Ishikawa (cell line): ENCODE results near the gene CHMP1A.

ENCODE experiments used
- CEBPB ChIP-seq: IDR thresholded peaks from 2 replicates; pipeline ENCODE4 v1.6.1; 2012
- CREB1 ChIP-seq: IDR thresholded peaks from 2 replicates; pipeline ENCODE4 v1.6.1; 2012; ENCODE audit warnings: low read depth
- EGR1 ChIP-seq: IDR thresholded peaks from 2 replicates; pipeline ENCODE4 v1.6.1; 2012
- EP300 ChIP-seq: IDR thresholded peaks from 2 replicates; pipeline ENCODE4 v1.6.1; 2012; ENCODE audit warnings: borderline replicate concordance
- FOXM1 ChIP-seq: IDR thresholded peaks from 2 replicates; pipeline ENCODE4 v1.6.1; 2012; ENCODE audit warnings: low read depth, borderline replicate concordance
- NFIC ChIP-seq: IDR thresholded peaks from 2 replicates; pipeline ENCODE4 v1.6.1; 2012
- RAD21 ChIP-seq: IDR thresholded peaks from 2 replicates; pipeline ENCODE4 v1.6.1; 2012; ENCODE audit warnings: low read depth
- TAF1 ChIP-seq: IDR thresholded peaks from 2 replicates; pipeline ENCODE4 v1.6.1; 2012; ENCODE audit warnings: low read depth, mild to moderate bottlenecking
- TCF12 ChIP-seq: IDR thresholded peaks from 2 replicates; pipeline ENCODE4 v1.6.1; 2012; ENCODE audit warnings: low read depth
- TEAD4 ChIP-seq: IDR thresholded peaks from 2 replicates; pipeline ENCODE4 v1.6.1; 2012
- YY1 ChIP-seq: IDR thresholded peaks from 2 replicates; pipeline ENCODE4 v1.6.1; 2012; ENCODE audit warnings: low read depth
- ZBTB7A ChIP-seq: IDR thresholded peaks from 2 replicates; pipeline ENCODE4 v1.6.1; 2012; ENCODE audit warnings: low read depth
- TF ChIP-seq, protein P1 (sequence below): IDR thresholded peaks from 2 replicates; pipeline ENCODE4 v1.6.1; 2012
- TF ChIP-seq, protein P2 (sequence below): IDR thresholded peaks from 2 replicates; pipeline ENCODE4 v1.6.1; 2012
- TF ChIP-seq, protein P3 (sequence below): IDR thresholded peaks from 2 replicates; pipeline ENCODE4 v1.6.1; 2012; ENCODE audit warnings: low read depth, mild to moderate bottlenecking

Gene CHMP1A

DNA sequence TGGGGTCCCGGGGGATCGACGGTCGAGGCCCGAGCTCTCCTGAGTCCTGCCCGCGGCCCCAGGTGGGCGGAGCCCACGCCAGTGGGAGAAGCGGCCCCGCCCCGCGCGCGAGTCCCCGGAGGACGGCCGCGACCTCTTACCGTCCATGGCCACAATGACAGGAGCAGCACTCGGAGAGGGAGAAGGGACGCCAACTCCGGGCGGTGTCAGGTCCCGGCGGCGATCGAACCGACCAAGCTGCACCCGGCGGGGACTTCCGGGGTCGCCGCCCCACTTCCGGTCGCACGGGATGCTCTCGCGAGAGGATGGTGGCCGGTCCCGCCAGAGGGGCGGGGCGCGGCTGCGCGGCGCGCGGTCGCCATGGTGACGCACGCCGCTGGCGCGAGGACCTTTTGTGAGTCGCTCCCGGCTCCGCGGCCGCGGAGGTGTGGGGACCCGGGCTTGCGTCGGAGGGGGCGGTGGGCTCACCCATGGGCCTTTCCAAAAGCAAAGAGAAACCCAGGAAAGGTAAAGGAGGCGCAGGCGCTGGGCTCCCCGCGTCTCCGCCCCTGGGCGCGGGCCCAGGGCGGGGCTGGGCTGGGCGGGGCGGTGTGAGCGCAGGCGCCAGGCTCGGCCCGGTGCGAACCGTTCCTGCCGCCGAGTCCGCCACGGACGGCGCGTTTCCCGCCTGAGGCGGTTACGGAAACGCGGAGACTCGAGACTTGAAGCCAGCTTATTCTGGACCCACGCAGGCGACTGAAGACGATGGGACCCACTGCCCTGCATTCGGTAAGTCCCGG is at the start of gene CHMP1A, which contains the start of gene SPATA33:
Gene CHMP1A (minus strand): TSS at position 267 of the 779 bp plus-strand sequence. CDS start 120 bp downstream, at position 147.
Gene SPATA33 (plus strand): TSS at position 395 of the 779 bp plus-strand sequence. CDS start 76 bp downstream, at position 471.
- TF ChIP-seq YY1 (no peak), TCF12 (no peak), RAD21 (no peak), NFIC (no peak), EGR1 (no peak), TAF1 (peak; percentile 73)
- TF ChIP-seq, protein P1, sequence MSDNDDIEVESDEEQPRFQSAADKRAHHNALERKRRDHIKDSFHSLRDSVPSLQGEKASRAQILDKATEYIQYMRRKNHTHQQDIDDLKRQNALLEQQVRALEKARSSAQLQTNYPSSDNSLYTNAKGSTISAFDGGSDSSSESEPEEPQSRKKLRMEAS: peak; percentile 87

DNA sequence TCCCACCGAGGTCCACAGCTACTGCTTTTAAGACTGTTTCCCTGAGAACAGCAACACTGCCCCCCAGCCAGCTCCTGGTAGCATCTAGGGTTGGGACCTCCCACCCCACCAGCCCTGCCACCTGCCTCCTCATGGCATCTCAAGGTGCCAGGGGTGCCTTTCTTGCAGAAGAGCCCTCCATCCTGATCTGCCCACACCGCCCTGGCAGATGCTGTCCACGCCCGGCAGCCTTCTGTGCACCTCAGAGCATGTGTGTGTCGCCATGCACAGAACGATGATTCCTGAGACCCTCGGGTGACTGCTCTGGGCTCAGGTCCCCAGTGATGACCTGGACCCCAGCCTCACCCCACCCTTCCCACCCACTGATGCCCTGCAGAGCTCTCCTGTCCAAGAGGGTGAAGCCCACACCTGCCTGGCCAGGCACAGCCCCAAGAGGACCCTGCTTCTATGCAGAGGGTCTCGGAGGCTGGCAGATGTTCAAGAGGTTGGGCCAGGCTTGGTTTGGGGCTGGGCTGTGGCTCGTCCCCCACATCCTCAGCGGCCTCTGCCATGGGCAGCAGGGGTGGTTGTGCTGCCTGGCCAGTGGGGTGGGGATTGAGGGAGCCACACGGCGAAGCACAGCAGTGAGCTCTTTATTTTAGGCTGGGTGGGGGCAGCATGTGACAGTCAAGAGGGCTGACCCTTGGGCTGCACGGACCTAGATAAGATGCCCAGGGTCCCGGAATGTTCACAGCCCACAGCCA is 49.2 kb upstream of the CHMP1A start:
- TF ChIP-seq FOXM1 (no peak), ZBTB7A (no peak), CEBPB (no peak), EGR1 (no peak), NFIC (no peak), RAD21 (no peak)
- TF ChIP-seq, protein P2, sequence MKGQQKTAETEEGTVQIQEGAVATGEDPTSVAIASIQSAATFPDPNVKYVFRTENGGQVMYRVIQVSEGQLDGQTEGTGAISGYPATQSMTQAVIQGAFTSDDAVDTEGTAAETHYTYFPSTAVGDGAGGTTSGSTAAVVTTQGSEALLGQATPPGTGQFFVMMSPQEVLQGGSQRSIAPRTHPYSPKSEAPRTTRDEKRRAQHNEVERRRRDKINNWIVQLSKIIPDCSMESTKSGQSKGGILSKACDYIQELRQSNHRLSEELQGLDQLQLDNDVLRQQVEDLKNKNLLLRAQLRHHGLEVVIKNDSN: no peak
- TF ChIP-seq, protein P1: no peak

DNA sequence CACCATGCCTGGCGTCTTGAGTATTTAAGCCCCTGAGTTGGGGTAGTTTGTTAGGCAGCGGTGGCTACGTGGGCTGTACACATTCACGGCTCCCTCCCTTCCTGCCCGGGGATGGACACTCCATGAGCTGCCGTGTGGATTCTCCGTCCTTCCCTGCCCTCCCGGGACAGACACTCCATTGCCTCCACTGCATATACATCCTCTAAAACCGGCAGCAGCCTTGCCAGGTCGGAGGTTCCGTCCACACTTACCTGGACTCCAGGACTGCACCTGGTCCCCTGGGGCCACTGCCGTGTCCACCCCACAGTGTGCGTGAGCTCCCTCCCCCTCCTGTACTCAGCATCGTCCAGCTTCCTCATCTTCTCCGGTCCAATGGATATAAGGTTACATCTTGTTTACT is 47.5 kb upstream of the CHMP1A start:
- TF ChIP-seq FOXM1 (no peak), CEBPB (no peak), TCF12 (no peak), EP300 (no peak), CREB1 (no peak), ZBTB7A (no peak), EGR1 (no peak), NFIC (no peak), YY1 (no peak)
- TF ChIP-seq, protein P1: no peak
- TF ChIP-seq, protein P2: no peak
- TF ChIP-seq, protein P3, sequence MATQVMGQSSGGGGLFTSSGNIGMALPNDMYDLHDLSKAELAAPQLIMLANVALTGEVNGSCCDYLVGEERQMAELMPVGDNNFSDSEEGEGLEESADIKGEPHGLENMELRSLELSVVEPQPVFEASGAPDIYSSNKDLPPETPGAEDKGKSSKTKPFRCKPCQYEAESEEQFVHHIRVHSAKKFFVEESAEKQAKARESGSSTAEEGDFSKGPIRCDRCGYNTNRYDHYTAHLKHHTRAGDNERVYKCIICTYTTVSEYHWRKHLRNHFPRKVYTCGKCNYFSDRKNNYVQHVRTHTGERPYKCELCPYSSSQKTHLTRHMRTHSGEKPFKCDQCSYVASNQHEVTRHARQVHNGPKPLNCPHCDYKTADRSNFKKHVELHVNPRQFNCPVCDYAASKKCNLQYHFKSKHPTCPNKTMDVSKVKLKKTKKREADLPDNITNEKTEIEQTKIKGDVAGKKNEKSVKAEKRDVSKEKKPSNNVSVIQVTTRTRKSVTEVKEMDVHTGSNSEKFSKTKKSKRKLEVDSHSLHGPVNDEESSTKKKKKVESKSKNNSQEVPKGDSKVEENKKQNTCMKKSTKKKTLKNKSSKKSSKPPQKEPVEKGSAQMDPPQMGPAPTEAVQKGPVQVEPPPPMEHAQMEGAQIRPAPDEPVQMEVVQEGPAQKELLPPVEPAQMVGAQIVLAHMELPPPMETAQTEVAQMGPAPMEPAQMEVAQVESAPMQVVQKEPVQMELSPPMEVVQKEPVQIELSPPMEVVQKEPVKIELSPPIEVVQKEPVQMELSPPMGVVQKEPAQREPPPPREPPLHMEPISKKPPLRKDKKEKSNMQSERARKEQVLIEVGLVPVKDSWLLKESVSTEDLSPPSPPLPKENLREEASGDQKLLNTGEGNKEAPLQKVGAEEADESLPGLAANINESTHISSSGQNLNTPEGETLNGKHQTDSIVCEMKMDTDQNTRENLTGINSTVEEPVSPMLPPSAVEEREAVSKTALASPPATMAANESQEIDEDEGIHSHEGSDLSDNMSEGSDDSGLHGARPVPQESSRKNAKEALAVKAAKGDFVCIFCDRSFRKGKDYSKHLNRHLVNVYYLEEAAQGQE: no peak

DNA sequence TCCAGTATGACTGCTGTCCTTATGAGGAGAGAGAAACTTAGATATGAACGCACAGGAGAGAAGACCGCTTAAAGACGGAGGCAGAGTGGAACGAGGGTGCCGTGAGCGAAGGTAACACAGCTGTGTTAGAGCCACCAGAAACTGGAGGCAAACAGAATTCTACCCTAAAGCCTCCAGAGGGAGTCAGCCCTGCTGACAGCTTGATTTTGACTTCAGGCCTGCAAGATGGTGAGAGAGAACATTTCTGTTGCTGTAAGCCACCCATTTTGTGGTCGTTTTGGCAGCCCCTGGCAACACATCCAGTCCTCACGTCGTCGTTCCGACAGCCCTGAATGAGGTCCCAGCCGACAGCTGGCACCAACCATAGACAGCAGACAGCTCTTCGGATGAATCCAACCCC is 46.8 kb upstream of the CHMP1A start:
- TF ChIP-seq TCF12 (no peak), CEBPB (no peak), YY1 (no peak)

DNA sequence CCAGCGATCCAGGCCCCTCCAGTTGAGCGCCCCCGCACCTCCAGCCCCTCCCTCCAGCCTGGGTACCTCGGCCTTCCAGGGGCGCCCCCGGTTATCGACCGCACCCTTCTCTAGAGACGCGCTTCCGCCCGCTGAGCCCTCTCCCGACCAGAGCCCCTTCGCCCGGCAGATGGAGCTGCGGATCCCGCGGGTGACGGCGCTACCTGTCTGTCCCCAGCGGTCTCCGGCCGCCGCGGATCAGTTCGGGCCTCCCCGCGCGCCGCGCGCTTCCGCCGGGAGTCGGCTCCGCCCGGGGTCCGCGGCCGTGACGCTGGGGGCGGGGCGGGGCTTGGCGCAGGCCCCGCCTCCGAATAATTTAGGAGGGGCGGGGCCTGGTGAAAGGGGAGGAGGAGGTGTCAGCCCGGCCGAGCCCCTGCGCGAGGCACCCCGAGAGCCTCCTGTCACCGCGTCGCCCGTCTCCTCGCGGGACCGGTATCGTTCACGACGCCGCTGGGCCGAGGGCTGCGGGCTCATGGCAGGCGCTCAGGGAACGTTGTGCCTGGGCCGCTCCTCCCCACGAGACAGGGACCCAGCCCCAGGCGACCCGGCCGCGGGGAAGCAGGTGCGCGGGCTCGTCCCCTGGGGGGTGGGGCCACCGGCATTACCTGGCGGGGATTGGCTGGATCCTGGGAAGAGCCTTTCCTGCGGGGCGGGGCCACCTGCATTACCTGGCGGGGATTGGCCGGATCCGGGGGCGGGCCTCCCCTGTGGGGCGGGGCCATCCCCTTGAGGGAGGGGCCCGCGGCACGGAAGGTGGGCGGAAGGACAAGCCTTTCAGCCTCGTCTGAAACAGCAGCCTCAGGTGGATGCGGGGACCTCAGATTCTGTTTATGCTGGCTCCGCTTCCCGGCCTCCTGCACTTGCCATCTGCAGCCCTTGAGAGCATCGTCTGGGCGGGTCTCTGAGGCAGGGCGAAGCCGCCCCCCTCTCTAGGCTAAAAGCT is 44.2 kb upstream of the CHMP1A start, which contains the start of gene SPATA2L:
Gene SPATA2L (minus strand): TSS at position 281 of the 982 bp plus-strand sequence. CDS start 473 bp downstream, outside the sequence.
- TF ChIP-seq, protein P1: peak; percentile 66
- no peak for TF ChIP-seq TCF12
- peak; percentile 63 for TF ChIP-seq EGR1
- 0 out of 2 replicates have a peak, but pooled peaks have one; percentile 23 for TF ChIP-seq YY1
- peak; percentile 64; the same call in 1 of the 2 replicates for TF ChIP-seq TAF1

DNA sequence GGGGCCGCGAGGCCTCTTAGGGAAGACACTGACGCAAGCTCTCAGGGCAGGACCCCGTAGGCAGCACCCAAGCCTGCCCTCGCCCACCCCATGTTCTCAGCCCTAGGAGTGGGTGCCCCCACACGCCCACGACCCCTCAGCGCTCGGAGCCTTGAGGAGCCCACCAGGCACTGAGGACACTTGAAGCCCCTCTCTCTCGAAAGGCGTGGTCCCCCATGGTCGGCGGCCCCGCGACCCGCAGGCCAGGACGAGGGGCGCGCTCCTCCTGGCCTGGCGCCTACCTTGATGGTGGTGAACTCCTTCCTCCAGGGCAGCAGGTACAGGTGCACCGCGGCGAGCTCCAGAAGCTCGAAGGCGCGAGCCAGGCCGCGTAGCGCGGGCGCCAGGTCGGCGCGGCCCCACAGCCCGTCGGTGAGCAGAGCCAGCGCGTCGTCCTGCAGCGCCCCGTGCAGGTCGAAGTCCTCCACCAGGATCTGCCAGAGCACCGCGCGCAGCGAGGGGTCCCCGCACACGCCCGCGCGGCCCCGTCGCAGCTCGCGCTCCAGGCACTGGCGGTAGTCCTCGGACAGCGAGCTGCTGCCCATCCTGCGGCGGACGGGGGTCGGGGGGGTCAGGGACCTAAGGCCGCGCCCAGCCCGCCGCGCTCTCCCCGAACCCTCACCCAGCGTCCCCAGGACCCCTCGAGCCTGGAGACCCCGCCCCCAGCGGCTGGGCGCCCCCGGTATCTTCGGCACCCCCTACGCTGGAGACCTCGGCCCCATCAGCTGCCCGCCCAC is 43.3 kb upstream of the CHMP1A start:
- TF ChIP-seq, protein P2: no peak
- TF ChIP-seq CEBPB (no peak), TAF1 (no peak), YY1 (no peak), RAD21 (peak; percentile 41; the same call in 1 of the 2 replicates), TEAD4 (peak; percentile 22; the same call in 1 of the 2 replicates), ZBTB7A (peak; percentile 91), TCF12 (no peak), EP300 (no peak), FOXM1 (no peak), EGR1 (no peak), NFIC (no peak), CREB1 (no peak)
- TF ChIP-seq, protein P1: peak; percentile 82
- TF ChIP-seq, protein P3: no peak
